ENCODE measurements around the gene SLC45A2.

The SLC45A2 gene

DNA sequence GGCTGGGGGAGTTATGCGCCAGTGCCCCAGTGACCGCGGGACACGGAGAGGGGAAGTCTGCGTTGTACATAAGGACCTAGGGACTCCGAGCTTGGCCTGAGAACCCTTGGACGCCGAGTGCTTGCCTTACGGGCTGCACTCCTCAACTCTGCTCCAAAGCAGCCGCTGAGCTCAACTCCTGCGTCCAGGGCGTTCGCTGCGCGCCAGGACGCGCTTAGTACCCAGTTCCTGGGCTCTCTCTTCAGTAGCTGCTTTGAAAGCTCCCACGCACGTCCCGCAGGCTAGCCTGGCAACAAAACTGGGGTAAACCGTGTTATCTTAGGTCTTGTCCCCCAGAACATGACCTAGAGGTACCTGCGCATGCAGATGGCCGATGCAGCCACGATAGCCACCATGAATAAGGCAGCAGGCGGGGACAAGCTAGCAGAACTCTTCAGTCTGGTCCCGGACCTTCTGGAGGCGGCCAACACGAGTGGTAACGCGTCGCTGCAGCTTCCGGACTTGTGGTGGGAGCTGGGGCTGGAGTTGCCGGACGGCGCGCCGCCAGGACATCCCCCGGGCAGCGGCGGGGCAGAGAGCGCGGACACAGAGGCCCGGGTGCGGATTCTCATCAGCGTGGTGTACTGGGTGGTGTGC lies 48.0 kb downstream of the SLC45A2 start, which contains the start of gene RXFP3:
Gene RXFP3 (plus strand): TSS at position 6 of the 636 bp plus-strand sequence. CDS start 355 bp downstream, at position 361.
- no peak for TF ChIP-seq TCF4 (CRISPR knock-in tag; IDR thresholded peaks at IDR 0.05; ENCODE audit: borderline replicate concordance)
- no peak for TF ChIP-seq ZFP3 (CRISPR knock-in tag; IDR thresholded peaks at IDR 0.05)
- no peak for TF ChIP-seq TOX (CRISPR knock-in tag; IDR thresholded peaks at IDR 0.05; ENCODE audit: borderline replicate concordance)
- no peak for TF ChIP-seq PPARA (CRISPR knock-in tag; IDR thresholded peaks at IDR 0.05; ENCODE audit: borderline replicate concordance)
- TF ChIP-seq, protein P1, sequence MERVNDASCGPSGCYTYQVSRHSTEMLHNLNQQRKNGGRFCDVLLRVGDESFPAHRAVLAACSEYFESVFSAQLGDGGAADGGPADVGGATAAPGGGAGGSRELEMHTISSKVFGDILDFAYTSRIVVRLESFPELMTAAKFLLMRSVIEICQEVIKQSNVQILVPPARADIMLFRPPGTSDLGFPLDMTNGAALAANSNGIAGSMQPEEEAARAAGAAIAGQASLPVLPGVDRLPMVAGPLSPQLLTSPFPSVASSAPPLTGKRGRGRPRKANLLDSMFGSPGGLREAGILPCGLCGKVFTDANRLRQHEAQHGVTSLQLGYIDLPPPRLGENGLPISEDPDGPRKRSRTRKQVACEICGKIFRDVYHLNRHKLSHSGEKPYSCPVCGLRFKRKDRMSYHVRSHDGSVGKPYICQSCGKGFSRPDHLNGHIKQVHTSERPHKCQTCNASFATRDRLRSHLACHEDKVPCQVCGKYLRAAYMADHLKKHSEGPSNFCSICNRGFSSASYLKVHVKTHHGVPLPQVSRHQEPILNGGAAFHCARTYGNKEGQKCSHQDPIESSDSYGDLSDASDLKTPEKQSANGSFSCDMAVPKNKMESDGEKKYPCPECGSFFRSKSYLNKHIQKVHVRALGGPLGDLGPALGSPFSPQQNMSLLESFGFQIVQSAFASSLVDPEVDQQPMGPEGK (CRISPR knock-in tag; IDR thresholded peaks at IDR 0.05; ENCODE audit: borderline replicate concordance): no peak
- no peak for TF ChIP-seq ISL1 (CRISPR knock-in tag; IDR thresholded peaks at IDR 0.05)
- no peak for TF ChIP-seq GLIS3 (CRISPR knock-in tag; IDR thresholded peaks at IDR 0.05)
- TF ChIP-seq, protein P2, sequence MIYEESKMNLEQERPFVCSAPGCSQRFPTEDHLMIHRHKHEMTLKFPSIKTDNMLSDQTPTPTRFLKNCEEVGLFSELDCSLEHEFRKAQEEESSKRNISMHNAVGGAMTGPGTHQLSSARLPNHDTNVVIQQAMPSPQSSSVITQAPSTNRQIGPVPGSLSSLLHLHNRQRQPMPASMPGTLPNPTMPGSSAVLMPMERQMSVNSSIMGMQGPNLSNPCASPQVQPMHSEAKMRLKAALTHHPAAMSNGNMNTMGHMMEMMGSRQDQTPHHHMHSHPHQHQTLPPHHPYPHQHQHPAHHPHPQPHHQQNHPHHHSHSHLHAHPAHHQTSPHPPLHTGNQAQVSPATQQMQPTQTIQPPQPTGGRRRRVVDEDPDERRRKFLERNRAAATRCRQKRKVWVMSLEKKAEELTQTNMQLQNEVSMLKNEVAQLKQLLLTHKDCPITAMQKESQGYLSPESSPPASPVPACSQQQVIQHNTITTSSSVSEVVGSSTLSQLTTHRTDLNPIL (CRISPR knock-in tag; IDR thresholded peaks at IDR 0.05; ENCODE audit: low read depth): no peak
- no peak for TF ChIP-seq CSDC2 (CRISPR knock-in tag; IDR thresholded peaks at IDR 0.05)
- TF ChIP-seq ZFP30 (CRISPR knock-in tag; IDR thresholded peaks at IDR 0.05): no peak
- ATAC-seq: peak; percentile 65

DNA sequence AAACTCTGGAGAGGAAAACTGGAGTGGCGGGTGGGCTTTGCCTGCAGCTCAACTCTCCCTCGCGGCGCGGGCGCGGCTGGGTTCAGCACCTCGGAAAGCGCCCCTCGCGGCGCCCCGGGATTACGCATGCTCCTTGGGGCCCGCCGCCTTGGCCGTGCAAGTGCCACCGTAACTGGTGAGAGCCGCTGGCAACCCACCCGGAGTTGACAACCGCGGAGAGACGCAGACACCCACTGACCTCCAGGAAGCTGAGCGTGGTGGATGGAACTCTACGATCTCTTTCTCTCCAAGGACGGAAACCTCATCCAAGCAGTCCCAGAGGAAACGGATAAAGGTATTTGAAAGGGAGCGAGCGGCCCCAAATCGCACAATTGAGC lies 48.5 kb downstream of the SLC45A2 start:
- ATAC-seq: peak; percentile 92
- TF ChIP-seq BACH2 (CRISPR knock-in tag; IDR thresholded peaks at IDR 0.05; ENCODE audit: borderline replicate concordance) (no peak), CSRNP3 (CRISPR knock-in tag; IDR thresholded peaks at IDR 0.05) (no peak), ESRRG (CRISPR knock-in tag; IDR thresholded peaks at IDR 0.05) (no peak), GLIS3 (CRISPR knock-in tag; IDR thresholded peaks at IDR 0.05) (no peak), SNAI2 (CRISPR knock-in tag; IDR thresholded peaks at IDR 0.05) (no peak), ZNF565 (CRISPR knock-in tag; conservative IDR thresholded peaks at IDR 0.05; ENCODE audit: low read depth) (no peak), RARB (CRISPR knock-in tag; IDR thresholded peaks at IDR 0.05) (no peak), ISL1 (CRISPR knock-in tag; IDR thresholded peaks at IDR 0.05) (no peak), PPARA (CRISPR knock-in tag; IDR thresholded peaks at IDR 0.05; ENCODE audit: borderline replicate concordance) (no peak), TOX (CRISPR knock-in tag; IDR thresholded peaks at IDR 0.05; ENCODE audit: borderline replicate concordance) (no peak), ARNTL (CRISPR knock-in tag; IDR thresholded peaks at IDR 0.05; ENCODE audit: borderline replicate concordance, low read depth) (no peak), ZC3H10 (CRISPR knock-in tag; IDR thresholded peaks at IDR 0.05) (no peak), ZFP30 (CRISPR knock-in tag; IDR thresholded peaks at IDR 0.05) (no peak), CSDC2 (CRISPR knock-in tag; IDR thresholded peaks at IDR 0.05) (no peak), TSHZ2 (CRISPR knock-in tag; IDR thresholded peaks at IDR 0.05) (no peak), ZFP3 (CRISPR knock-in tag; IDR thresholded peaks at IDR 0.05) (no peak)
- TF ChIP-seq, protein P1 (CRISPR knock-in tag; IDR thresholded peaks at IDR 0.05; ENCODE audit: borderline replicate concordance): no peak
- TF ChIP-seq, protein P3, sequence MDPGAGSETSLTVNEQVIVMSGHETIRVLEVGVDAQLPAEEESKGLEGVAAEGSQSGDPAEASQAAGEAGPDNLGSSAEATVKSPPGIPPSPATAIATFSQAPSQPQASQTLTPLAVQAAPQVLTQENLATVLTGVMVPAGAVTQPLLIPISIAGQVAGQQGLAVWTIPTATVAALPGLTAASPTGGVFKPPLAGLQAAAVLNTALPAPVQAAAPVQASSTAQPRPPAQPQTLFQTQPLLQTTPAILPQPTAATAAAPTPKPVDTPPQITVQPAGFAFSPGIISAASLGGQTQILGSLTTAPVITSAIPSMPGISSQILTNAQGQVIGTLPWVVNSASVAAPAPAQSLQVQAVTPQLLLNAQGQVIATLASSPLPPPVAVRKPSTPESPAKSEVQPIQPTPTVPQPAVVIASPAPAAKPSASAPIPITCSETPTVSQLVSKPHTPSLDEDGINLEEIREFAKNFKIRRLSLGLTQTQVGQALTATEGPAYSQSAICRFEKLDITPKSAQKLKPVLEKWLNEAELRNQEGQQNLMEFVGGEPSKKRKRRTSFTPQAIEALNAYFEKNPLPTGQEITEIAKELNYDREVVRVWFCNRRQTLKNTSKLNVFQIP (CRISPR knock-in tag; IDR thresholded peaks at IDR 0.05; ENCODE audit: borderline replicate concordance, low read depth): no peak

Data from SK-N-SH treated with all-trans-retinoic acid at 6 μM for 48 hours (cell line).